ENCODE measurements around the gene RBM47.

Gene RBM47

DNA sequence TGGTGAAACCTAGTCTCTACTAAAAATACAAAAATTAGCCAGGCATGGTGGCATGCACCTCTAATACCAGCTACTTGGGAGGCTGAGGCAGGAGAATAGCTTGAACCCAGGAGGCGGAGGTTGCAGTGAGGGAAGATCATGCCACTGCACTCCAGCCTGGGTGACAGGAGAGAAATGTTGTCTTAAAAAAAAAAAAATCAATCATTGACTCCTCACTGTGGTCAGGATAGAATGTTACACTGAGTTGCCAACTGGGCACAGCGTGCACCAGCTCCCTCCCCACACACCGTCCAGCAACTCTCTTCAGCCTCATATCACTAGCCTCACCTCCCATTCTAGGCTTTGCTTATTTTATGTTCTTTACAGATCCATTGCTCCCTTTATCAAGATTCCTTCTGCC lies 215.0 kb downstream of the RBM47 start:
- Histone ChIP-seq H3K9ac (ENCODE audit: low read length) (no peak overlapping the region), H3K4me2 (ENCODE audit: low read depth, low read length, poor library complexity, severe bottlenecking) (no peak overlapping the region), H3K27ac (ENCODE audit: low read depth, low read length) (no peak overlapping the region), H3K36me3 (ENCODE audit: low read length) (no peaks in the 10 kb centered on the region), H3K9me3 (ENCODE audit: insufficient read depth, low read length) (no peaks in the 10 kb centered on the region), H3K4me3 (ENCODE audit: insufficient read depth, low read length, poor library complexity, severe bottlenecking) (no peak overlapping the region), H3K79me2 (ENCODE audit: insufficient read depth, low read length) (no peaks in the 10 kb centered on the region), H2AFZ (ENCODE audit: low read depth, low read length, severe bottlenecking) (no peak overlapping the region), H3K27me3 (ENCODE audit: low read length) (no peaks in the 10 kb centered on the region), H3K9me2 (replicated peaks; ENCODE audit: insufficient read depth, low read length) (no peaks in the 10 kb centered on the region), H3F3A (ENCODE audit: insufficient read depth) (no peaks in the 10 kb centered on the region), H4K20me1 (ENCODE audit: low read depth, low read length) (no peaks in the 10 kb centered on the region)
- TF ChIP-seq EZH2phosphoT487 (conservative IDR thresholded peaks at IDR 0.05; ENCODE audit: low read length) = no peak
- TF ChIP-seq, protein P1, sequence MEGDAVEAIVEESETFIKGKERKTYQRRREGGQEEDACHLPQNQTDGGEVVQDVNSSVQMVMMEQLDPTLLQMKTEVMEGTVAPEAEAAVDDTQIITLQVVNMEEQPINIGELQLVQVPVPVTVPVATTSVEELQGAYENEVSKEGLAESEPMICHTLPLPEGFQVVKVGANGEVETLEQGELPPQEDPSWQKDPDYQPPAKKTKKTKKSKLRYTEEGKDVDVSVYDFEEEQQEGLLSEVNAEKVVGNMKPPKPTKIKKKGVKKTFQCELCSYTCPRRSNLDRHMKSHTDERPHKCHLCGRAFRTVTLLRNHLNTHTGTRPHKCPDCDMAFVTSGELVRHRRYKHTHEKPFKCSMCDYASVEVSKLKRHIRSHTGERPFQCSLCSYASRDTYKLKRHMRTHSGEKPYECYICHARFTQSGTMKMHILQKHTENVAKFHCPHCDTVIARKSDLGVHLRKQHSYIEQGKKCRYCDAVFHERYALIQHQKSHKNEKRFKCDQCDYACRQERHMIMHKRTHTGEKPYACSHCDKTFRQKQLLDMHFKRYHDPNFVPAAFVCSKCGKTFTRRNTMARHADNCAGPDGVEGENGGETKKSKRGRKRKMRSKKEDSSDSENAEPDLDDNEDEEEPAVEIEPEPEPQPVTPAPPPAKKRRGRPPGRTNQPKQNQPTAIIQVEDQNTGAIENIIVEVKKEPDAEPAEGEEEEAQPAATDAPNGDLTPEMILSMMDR (IDR thresholded peaks at IDR 0.05; ENCODE audit: insufficient read depth, low read length, poor library complexity, severe bottlenecking) = no peak

GRCh38 chr4:40412866-40413795 lies 216.5 kb downstream of the RBM47 start:
- H4K20me1 ChIP-seq (ENCODE audit: low read depth, low read length) = no peaks in the 10 kb centered on the region
- no peak overlapping the region for H3K4me3 ChIP-seq (ENCODE audit: insufficient read depth, low read length, poor library complexity, severe bottlenecking)
- no peak overlapping the region for H3K9ac ChIP-seq (ENCODE audit: low read length)
- TF ChIP-seq, protein P1 (IDR thresholded peaks at IDR 0.05; ENCODE audit: insufficient read depth, low read length, poor library complexity, severe bottlenecking) = no peak
- TF ChIP-seq EZH2phosphoT487 (conservative IDR thresholded peaks at IDR 0.05; ENCODE audit: low read length) = no peak
- H3K79me2 ChIP-seq (ENCODE audit: insufficient read depth, low read length) = no peaks in the 10 kb centered on the region
- no peaks in the 10 kb centered on the region for H3K9me2 ChIP-seq (replicated peaks; ENCODE audit: insufficient read depth, low read length)
- H2AFZ ChIP-seq (ENCODE audit: low read depth, low read length, severe bottlenecking) = no peak overlapping the region
- no peak overlapping the region for H3K27ac ChIP-seq (ENCODE audit: low read depth, low read length)
- H3K36me3 ChIP-seq (ENCODE audit: low read length) = no peaks in the 10 kb centered on the region
- no peaks in the 10 kb centered on the region for H3K27me3 ChIP-seq (ENCODE audit: low read length)
- H3K9me3 ChIP-seq (ENCODE audit: insufficient read depth, low read length) = no peaks in the 10 kb centered on the region
- no peak overlapping the region for H3K4me2 ChIP-seq (ENCODE audit: low read depth, low read length, poor library complexity, severe bottlenecking)
- H3F3A ChIP-seq (ENCODE audit: insufficient read depth) = no peaks in the 10 kb centered on the region

- Histone ChIP-seq H3K4me2 (ENCODE audit: low read depth, low read length, poor library complexity, severe bottlenecking) (no peak overlapping the region), H3K79me2 (ENCODE audit: insufficient read depth, low read length) (no peaks in the 10 kb centered on the region), H3K9me3 (ENCODE audit: insufficient read depth, low read length) (no peaks in the 10 kb centered on the region), H3K27me3 (ENCODE audit: low read length) (no peaks in the 10 kb centered on the region), H2AFZ (ENCODE audit: low read depth, low read length, severe bottlenecking) (no peak overlapping the region), H3K9me2 (replicated peaks; ENCODE audit: insufficient read depth, low read length) (no peaks in the 10 kb centered on the region), H3K27ac (ENCODE audit: low read depth, low read length) (no peak overlapping the region), H4K20me1 (ENCODE audit: low read depth, low read length) (no peaks in the 10 kb centered on the region), H3F3A (ENCODE audit: insufficient read depth) (no peaks in the 10 kb centered on the region), H3K9ac (ENCODE audit: low read length) (no peak overlapping the region), H3K4me3 (ENCODE audit: insufficient read depth, low read length, poor library complexity, severe bottlenecking) (no peak overlapping the region), H3K36me3 (ENCODE audit: low read length) (no peaks in the 10 kb centered on the region)
- no peak for TF ChIP-seq EZH2phosphoT487 (conservative IDR thresholded peaks at IDR 0.05; ENCODE audit: low read length)
- TF ChIP-seq, protein P1 (IDR thresholded peaks at IDR 0.05; ENCODE audit: insufficient read depth, low read length, poor library complexity, severe bottlenecking) = no peak
Measured at GRCh38 chr4:40412388-40412787, 217.3 kb downstream of the RBM47 start.
